ENCODE results near the gene COA1.
"Not testable (repeated sequence)": the region's sequence is repeated elsewhere in the genome, so short reads cannot be mapped to it uniquely, and the experiment has no call there.

The COA1 gene

DNA sequence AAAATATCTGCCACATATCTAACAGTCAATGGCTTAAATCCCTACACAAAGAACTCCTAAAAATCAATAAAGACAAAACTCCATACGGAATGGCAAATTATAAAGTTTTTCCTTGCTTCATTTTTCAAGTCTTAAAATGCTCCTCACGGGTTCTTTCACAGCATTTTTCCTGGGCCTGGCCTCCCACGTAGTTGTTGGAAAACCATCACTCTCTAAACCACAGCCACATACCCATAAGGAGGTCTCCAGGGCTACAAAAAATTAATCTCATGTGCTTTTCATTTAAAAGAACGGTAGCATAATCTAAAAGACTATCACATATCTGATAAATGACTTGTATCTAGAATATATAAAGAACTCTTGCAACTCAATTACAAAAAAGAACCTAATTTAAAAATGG is 2.9 kb downstream of the COA1 start:
- DNase-seq, result no peak

GRCh38 chr7:43725251-43725650 is 4.1 kb downstream of the COA1 start:
- DNase-seq, result no peak

DNA sequence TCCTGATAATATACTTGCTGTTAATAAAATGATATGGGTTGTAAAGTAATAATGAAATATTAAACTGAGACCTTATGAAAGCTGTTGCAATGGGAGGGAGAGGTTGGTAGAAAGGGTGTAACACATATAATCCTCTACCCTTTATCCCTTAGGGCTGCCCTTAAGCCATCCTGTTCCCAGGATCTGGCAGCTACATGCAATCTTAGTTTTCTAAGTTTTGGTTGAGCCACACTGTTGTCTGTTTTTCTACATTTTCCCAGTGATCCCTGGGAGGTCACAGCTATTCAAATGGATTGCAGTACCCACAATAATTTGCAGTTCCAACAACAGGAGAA is 6.3 kb downstream of the COA1 start:
- DNase-seq, result no peak

- no peak for DNase-seq
Measured at GRCh38 chr7:43721193-43721806, 8.0 kb downstream of the COA1 start.

DNA sequence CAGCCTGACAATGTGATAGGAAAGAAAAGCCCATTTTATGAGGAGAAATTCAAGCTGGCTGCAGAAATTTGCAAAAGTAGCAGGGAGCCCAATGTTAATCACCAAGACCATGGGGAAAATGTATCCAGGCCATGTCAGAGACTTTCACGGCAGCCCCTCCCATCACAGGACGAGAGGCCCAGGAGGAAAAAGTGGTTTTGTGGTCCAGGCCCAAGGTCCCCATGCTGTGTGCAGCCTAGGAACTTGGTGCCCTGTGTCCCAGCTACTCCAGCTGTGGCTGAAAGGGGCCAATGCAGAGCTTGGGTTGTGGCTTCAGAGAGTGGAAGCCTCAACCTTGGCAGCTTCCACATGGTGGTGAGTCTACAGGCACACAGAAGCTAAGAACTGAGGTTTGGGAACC is 12.7 kb downstream of the COA1 start:
- DNase-seq, result no peak

DNA sequence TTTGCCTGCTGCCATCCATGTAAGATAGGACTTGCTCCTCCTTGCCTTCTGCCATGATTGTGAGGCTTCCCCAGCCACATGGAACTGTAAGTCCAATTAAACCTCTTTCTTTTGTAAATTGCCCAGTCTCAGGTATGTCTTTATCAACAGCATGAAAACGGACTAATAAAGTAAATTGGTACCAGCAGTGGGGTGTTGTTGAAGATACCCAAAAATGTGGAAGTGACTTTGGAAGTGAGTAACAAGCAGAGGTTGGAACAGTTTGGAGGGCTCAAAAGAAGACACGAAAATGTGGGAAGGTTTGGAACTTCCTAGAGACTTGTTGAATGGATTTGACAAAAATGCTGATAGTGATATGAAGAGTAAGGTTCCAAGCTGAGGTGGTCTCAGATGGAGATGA is 13.4 kb downstream of the COA1 start:
- not testable (repeated sequence) for DNase-seq

- no peak for DNase-seq
Measured at GRCh38 chr7:43711503-43711902, 17.8 kb downstream of the COA1 start.

- DNase-seq, result not testable (repeated sequence)
Measured at GRCh38 chr7:43708055-43708454, 21.3 kb downstream of the COA1 start.

DNA sequence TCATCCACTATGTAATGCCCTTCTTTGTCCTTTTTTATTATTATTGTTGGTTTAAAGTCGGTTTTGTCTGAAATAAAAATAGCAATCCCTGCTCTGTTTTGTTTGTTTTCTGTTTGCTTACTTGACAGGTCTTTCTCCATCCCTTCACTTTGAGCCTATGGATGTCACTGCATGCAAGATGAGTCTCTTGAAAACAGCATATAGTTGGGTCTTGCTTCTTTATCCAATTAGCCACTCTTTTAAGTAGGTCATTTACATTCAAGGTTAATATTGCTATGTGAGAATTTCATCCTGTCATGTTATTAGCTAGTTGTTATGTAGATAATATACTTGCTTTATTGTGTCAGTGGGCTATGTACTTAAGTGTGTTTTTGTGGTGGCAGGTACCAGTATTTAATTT is 25.8 kb downstream of the COA1 start:
- DNase-seq, result no peak

- no peak for DNase-seq
Measured at GRCh38 chr7:43702974-43703373, 26.3 kb downstream of the COA1 start.

DNA sequence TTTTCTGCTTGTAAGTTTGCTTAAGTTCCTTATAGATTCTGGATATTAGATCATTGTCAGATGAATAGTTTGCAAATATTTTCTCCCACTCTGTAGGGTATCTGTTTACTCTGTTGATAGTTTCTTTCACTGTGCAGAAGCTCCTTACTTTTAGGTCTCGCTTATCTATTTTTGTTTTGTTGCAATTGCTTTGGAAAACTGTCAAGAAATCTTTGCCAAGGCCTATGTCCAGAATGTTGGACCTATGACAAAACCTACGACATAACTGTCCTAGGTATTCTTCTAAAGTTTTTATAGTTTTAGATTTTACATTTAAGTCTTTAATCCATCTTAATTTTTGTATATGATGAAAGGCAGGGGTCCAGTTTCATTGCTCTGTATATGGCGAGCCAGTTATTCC is 27.4 kb downstream of the COA1 start:
- no peak for DNase-seq

GRCh38 chr7:43701500-43701854 is 27.8 kb downstream of the COA1 start:
- DNase-seq, result no peak

GRCh38 chr7:43700646-43701499 is 28.4 kb downstream of the COA1 start:
- no peak for DNase-seq

DNA sequence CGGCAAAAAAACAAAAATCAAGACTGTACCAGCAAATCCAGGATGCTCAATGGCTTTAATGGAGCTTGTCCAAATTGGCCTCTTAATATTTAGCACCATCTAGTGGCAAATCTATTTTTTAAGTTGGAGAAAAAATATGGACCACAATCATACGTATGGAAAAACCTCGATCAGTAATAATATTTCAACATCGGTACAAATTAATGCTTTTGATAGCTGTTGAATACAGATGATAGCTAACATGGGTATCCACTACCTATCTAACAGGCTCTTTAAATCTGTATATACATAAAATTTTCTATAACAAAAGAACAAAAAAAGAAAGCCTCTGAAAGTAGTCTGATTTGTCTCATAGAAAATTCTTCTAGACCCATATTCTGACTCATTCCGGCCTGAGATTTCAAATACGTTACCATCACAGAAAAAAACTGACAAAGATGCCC is 29.2 kb downstream of the COA1 start:
- no peak for DNase-seq

DNA sequence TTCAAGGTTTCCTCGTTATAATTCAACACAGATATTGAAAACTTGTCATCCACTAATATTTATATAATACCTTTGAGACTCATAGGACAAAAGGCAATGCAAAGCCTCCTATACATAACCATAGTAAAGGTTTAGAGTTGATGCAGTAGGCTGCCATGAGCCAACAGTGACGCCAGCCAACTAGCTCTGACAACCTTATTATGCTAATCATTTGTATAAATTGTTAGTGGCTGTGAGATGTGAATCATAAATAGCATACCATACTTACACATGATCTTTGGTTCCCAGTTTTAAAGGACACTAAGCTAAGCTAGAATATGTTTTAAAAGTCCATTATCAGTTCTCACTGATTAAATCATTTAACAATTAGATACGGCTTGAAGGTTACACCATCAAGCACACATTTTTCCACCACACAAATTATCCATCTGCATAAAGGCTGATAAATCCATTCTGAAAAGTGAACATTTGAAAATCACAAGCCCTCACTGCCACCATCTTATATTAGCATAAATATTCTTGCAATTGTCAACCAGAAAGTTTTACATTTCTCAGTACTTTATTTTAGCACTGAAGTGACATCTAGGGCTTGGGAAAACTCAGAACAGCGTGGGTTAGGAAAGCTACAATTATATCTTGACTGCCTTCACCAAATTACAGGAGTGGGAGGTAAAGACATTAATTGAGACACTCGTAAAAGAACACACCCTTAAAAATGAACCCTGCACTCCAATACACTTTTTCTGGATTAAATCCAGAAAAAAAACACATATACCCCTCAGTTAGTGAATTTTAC is 30.7 kb downstream of the COA1 start:
- DNase-seq, result no peak

GRCh38 chr7:43697690-43698089 is 31.6 kb downstream of the COA1 start:
- no peak for DNase-seq

GRCh38 chr7:43695365-43695764 is 34.0 kb downstream of the COA1 start:
- no peak for DNase-seq

DNA sequence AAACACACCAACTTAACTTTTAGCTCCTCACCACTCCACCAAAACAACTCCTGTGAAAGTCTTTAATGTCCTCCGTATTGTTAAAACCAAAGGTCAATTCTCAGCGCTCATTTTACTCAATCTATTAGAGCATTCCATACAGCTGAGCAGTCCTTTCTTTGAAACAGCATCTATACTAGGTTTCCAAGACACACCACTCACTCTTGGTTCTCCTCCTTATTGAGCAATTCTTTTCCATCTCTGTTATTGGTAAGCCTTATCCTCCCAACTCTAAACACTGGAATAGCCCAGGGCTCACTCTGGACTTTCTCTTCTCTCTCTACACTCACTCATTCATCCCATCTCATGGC is 34.9 kb downstream of the COA1 start:
- no peak for DNase-seq

DNA sequence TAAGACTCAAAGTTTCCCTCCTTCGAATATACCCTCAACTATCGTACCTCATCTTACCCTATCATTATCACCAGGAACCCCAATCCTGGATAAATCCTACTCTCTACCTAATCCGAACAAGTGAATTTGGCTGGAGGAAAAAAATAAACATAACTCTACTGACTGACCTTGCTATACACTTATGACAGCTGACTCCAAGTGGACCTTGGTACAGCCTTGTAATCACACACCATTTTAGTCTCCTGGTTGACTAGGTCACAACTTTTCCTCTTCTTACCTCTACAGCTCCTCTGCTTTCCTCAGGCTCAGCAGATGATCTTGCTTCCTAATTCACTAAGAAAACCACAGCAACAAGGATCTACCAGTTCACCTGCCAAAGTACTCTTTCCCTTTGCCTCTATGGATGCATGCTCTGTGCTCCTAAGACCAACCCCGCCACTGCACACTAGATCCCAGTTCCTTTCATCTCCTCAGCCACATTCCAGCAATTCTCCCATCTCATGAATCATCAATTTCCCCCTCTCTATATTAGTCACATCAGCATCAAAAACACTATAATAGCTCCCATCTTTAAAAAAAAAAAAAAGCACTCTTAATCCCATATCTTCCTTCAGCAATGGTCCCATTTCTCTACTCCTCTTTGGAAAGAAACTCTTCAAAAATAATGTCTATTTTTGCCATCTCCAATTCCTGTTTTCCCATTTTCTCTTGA is 35.5 kb downstream of the COA1 start:
- no peak for DNase-seq

- DNase-seq, result no peak
Measured at GRCh38 chr7:43692582-43693373, 36.5 kb downstream of the COA1 start.

DNA sequence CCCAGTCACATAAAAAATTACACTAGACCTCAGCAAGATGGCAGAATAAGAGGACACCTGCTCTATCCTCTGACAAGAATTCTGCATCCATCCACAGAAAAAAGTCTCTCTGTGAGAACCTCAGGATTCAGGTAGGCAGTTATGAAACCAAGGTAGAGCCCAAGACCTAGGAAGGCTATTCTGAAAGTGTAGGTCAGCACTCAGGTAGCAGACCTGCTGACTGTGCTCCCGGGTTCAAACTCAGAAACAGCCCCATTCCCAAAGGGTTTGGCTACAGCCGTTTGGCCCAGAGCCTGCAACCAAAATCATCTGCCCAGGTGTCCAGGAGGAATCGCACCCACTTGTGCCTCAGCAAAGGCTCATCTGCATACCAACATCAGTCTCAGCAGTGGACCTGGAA is 37.7 kb downstream of the COA1 start:
- DNase-seq, result no peak

- no peak for DNase-seq
Measured at GRCh38 chr7:43689115-43689514, 40.2 kb downstream of the COA1 start.

DNA sequence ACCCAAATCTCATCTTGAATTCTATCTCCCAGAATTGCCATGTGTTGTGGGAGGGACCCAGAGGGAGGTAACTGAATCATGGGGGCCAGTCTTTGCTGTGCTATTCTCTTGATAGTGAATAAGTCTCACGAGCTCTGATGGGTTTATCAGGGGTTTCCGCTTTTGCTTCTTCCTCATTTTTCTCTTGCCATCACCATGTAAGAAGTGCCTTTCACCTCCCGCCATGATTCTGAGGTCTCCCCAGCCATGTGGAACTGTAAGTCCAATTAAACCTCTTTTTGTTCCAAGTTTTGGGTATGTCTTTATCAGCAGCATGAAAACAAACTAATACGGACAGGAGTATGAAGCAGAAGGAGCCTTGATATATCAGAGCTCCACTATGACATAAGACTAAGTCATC is 41.5 kb downstream of the COA1 start:
- not testable (repeated sequence) for DNase-seq

All from stimulated activated CD8-positive, alpha-beta memory T cell treated with anti-CD3 and anti-CD28 coated beads, Interleukin-4, amount 100 ng/mL, for 48 hours (primary cell).